PFSK-1 (cell line): Measurements from ENCODE around the gene CDPF1.

Source experiments
- FOXP2 ChIP-seq: optimal IDR thresholded peaks from 2 replicates; pipeline ENCODE3; 2011; ENCODE audit warnings: borderline replicate concordance, control low read depth, inconsistent platforms; ENCODE audit not compliant: insufficient read depth; ENCODE audit errors: extremely low read length, extremely low read depth
- POLR2AphosphoS5 ChIP-seq: IDR thresholded peaks from 2 replicates; pipeline ENCODE4 v1.6.1; 2012; ENCODE audit warnings: low read depth, mild to moderate bottlenecking, control low read depth, low read length, moderate library complexity
- REST ChIP-seq, 2 experiments: IDR thresholded peaks; 2 replicates each; pipeline versions ENCODE4 v1.6.1 to v1.8.0; 2011 to 2012; ENCODE audit warnings: low read depth in 2 of 2, low read length in 2 of 2, control low read depth in 1 of 2, inconsistent platforms in 1 of 2, mild to moderate bottlenecking in 1 of 2, moderate library complexity in 1 of 2; ENCODE audit not compliant: insufficient read depth in 1 of 2
- SIN3A ChIP-seq: IDR thresholded peaks from 2 replicates; pipeline ENCODE4 v1.6.1; 2012; ENCODE audit warnings: mild to moderate bottlenecking, low read length, moderate library complexity, borderline replicate concordance; ENCODE audit not compliant: insufficient read depth
- TAF1 ChIP-seq: IDR thresholded peaks from 2 replicates; pipeline ENCODE4 v1.6.1; 2012; ENCODE audit warnings: low read length, control low read depth, borderline replicate concordance; ENCODE audit not compliant: insufficient read depth

Gene CDPF1

GRCh38 chr22:46286941-46287872, 37.1 kb upstream of the CDPF1 start:
- no peak for TF ChIP-seq POLR2AphosphoS5
- TF ChIP-seq TAF1 = no peak
- TF ChIP-seq SIN3A = no peak
- TF ChIP-seq FOXP2 = no peak
- no peak for TF ChIP-seq REST (IDR thresholded peaks at IDR 0.05; ENCODE audit: insufficient read depth in 1 of 2, low read depth in 2 of 2, low read length in 2 of 2)

- TF ChIP-seq REST (IDR thresholded peaks at IDR 0.05; ENCODE audit: insufficient read depth in 1 of 2, low read depth in 2 of 2, low read length in 2 of 2) (no peak), FOXP2 (no peak), SIN3A (no peak), TAF1 (no peak), POLR2AphosphoS5 (no peak)
Measured at GRCh38 chr22:46286006-46286405, 35.9 kb upstream of the CDPF1 start.

GRCh38 chr22:46281866-46282678, 32.0 kb upstream of the CDPF1 start:
- TF ChIP-seq TAF1 = no peak

GRCh38 chr22:46280999-46281623, 31.0 kb upstream of the CDPF1 start:
- TF ChIP-seq POLR2AphosphoS5 = no peak
- no peak for TF ChIP-seq REST (IDR thresholded peaks at IDR 0.05; ENCODE audit: insufficient read depth in 1 of 2, low read depth in 2 of 2, low read length in 2 of 2)
- no peak for TF ChIP-seq TAF1
- no peak for TF ChIP-seq FOXP2
- no peak for TF ChIP-seq SIN3A

- no peak for TF ChIP-seq REST (IDR thresholded peaks at IDR 0.05; ENCODE audit: insufficient read depth in 1 of 2, low read depth in 2 of 2, low read length in 2 of 2)
- TF ChIP-seq TAF1 = no peak
- TF ChIP-seq FOXP2 = no peak
- TF ChIP-seq POLR2AphosphoS5 = no peak
- no peak for TF ChIP-seq SIN3A
Measured at GRCh38 chr22:46280063-46280817, 30.1 kb upstream of the CDPF1 start.
